ENCODE data around the gene ADGRV1.

Gene ADGRV1

DNA sequence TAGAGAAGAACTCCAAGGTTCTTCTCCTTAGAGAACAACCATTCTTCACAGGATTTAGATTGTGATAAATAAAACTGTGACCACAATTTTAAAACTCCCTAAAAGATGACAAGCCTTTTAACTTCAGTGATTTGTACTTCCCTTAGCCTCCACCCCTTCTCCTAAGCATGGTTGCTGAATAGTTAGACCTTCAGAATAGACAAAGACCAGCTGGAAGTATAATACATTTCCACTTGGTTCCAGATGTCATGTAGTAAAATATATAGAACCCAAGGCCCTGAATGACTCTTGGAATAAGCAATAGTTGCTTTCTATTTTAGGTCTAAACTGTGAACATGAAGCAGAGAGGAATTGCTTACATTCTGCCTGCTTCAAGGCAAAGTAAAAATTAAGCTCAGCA lies 615.8 kb downstream of the ADGRV1 start:
- H3K27ac ChIP-seq (ENCODE audit: low read depth, low read length): no peak overlapping the region
- H3K4me3 ChIP-seq (ENCODE audit: low read depth in 1 of 5, low read length in 5 of 5): no peak overlapping the region

GRCh38 chr5:91175708-91176107 lies 617.1 kb downstream of the ADGRV1 start:
- Histone ChIP-seq H3K4me3 (ENCODE audit: low read depth in 1 of 5, low read length in 5 of 5) (no peak overlapping the region), H3K9me3 (ENCODE audit: control insufficient read depth in 5 of 5, low read length in 5 of 5) (no peaks in the 10 kb centered on the region), H3K27ac (ENCODE audit: low read depth, low read length) (no peak overlapping the region), H3K27me3 (ENCODE audit: control insufficient read depth in 5 of 5, insufficient read depth in 4 of 5, low read length in 5 of 5) (no peaks in the 10 kb centered on the region), H3K9ac (ENCODE audit: low read length in 5 of 5) (no peak overlapping the region), H3K36me3 (ENCODE audit: control insufficient read depth in 5 of 5, insufficient read depth in 5 of 5, low read length in 5 of 5) (no peaks in the 10 kb centered on the region), H3K4me1 (ENCODE audit: control insufficient read depth in 5 of 5, insufficient read depth in 5 of 5, low read length in 5 of 5) (peaks cover 0 to 9% (median 0%) of the 10 kb centered on the region in 5 donors)

More for the DNA sequence above, 615.8 kb downstream of the ADGRV1 start:
- no peaks in the 10 kb centered on the region for H3K27me3 ChIP-seq (ENCODE audit: control insufficient read depth in 5 of 5, insufficient read depth in 4 of 5, low read length in 5 of 5)
- H3K36me3 ChIP-seq (ENCODE audit: control insufficient read depth in 5 of 5, insufficient read depth in 5 of 5, low read length in 5 of 5): no peaks in the 10 kb centered on the region
- H3K4me1 ChIP-seq (ENCODE audit: control insufficient read depth in 5 of 5, insufficient read depth in 5 of 5, low read length in 5 of 5): peaks cover 0 to 9% (median 0%) of the 10 kb centered on the region in 5 donors
- H3K9me3 ChIP-seq (ENCODE audit: control insufficient read depth in 5 of 5, low read length in 5 of 5): no peaks in the 10 kb centered on the region
- H3K9ac ChIP-seq (ENCODE audit: low read length in 5 of 5): no peak overlapping the region

DNA sequence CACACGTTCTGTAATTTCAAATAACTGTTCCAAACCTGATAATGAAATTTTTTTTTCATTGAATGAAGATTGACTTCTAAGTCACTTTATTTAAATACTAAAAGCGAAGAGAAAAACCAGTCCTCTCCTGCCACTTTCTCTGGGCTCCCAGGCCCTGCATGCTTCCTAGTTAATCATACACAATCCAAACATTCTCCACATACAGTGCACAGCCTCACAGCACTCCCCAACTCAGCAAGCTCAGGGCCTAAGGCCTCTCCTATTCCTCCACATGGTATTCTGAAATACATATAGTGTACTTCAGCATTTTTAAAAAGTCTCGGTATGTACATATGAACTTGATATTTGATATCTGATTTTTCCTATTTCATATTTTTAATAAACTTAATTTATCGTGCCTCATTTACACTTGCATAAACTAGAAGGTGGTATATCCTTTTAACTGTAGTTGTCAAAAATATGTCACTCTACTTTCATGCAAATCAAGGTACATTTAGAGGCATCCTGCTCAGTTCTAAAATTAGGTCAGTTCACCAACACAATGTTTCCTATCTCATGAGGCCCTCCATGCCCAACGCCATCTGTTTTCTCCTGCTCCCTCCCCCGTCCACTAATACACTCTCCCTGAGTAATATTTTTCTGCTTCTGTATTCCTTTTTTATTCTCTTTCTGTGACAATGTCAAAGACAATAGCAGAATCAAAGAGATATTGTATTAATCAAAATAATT lies 617.9 kb downstream of the ADGRV1 start:
- H3K4me1 ChIP-seq (ENCODE audit: control insufficient read depth in 5 of 5, insufficient read depth in 5 of 5, low read length in 5 of 5): peaks cover 0 to 9% (median 0%) of the 10 kb centered on the region in 5 donors
- no peak overlapping the region for H3K4me3 ChIP-seq (ENCODE audit: low read depth in 1 of 5, low read length in 5 of 5)
- H3K36me3 ChIP-seq (ENCODE audit: control insufficient read depth in 5 of 5, insufficient read depth in 5 of 5, low read length in 5 of 5): no peaks in the 10 kb centered on the region
- no peaks in the 10 kb centered on the region for H3K27me3 ChIP-seq (ENCODE audit: control insufficient read depth in 5 of 5, insufficient read depth in 4 of 5, low read length in 5 of 5)
- H3K9me3 ChIP-seq (ENCODE audit: control insufficient read depth in 5 of 5, low read length in 5 of 5): no peaks in the 10 kb centered on the region
- H3K9ac ChIP-seq (ENCODE audit: low read length in 5 of 5): no peak overlapping the region
- no peak overlapping the region for H3K27ac ChIP-seq (ENCODE audit: low read depth, low read length)

DNA sequence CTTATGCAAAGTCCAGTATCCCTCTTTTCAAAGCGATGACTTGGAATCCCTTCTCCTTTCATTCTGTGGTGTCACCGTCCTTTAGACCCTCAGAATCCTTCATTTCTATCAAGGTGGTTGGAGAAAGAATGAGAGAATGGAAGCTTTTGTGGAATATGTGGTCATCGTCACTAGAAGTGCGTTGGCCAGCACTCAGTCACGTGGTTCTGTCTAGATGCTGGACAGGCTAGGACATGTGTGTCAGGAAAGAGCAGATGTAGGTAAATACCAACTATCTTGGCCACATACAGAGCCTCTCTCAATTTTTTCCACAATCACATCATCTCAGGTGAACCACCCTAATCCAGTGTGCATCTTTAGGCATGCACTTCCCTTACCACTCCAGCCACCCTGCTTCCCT lies 618.5 kb downstream of the ADGRV1 start:
- no peaks in the 10 kb centered on the region for H3K36me3 ChIP-seq (ENCODE audit: control insufficient read depth in 5 of 5, insufficient read depth in 5 of 5, low read length in 5 of 5)
- H3K4me1 ChIP-seq (ENCODE audit: control insufficient read depth in 5 of 5, insufficient read depth in 5 of 5, low read length in 5 of 5): peaks cover 0 to 9% (median 0%) of the 10 kb centered on the region in 5 donors
- H3K4me3 ChIP-seq (ENCODE audit: low read depth in 1 of 5, low read length in 5 of 5): no peak overlapping the region
- H3K27me3 ChIP-seq (ENCODE audit: control insufficient read depth in 5 of 5, insufficient read depth in 4 of 5, low read length in 5 of 5): no peaks in the 10 kb centered on the region
- H3K9ac ChIP-seq (ENCODE audit: low read length in 5 of 5): no peak overlapping the region
- H3K9me3 ChIP-seq (ENCODE audit: control insufficient read depth in 5 of 5, low read length in 5 of 5): no peaks in the 10 kb centered on the region
- no peak overlapping the region for H3K27ac ChIP-seq (ENCODE audit: low read depth, low read length)

DNA sequence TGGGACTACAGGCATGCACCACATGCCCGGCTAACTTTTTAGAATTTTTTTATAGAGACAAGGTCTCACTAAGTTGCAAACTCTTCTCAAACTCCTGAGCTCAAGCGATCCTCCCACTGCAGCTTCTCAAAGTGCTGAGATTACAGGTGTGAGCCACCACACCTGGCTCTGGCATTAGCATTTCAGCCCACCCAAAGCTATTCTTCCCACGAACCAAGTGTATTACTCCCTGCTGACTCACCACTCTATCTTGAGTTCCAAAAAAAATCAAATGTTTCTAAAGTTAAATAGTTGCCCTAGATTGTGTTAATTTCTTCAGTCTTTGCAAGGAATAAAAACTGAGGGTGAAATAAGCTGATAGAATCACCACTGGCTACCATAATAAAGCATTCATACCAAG lies 619.0 kb downstream of the ADGRV1 start:
- no peak overlapping the region for H3K27ac ChIP-seq (ENCODE audit: low read depth, low read length)

DNA sequence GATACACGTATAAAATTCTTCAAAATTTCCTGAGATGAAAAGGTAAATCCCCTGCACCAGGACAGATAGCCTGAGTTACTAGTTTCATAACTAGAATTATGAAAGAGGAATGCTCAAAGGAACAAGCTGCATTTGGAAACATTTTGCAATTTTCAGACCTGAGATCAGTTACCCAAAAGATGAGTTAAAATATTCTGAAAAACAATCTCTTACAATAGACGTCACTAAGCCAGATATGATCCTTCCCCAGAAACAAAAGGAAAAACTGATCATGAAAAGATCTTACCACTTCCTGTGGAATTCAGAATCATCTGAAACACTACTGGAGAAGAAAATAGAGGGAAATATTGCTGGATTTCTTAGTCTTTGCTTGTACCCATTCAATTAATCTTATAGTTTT lies 619.9 kb downstream of the ADGRV1 start:
- Histone ChIP-seq H3K9me3 (ENCODE audit: control insufficient read depth in 5 of 5, low read length in 5 of 5) (no peaks in the 10 kb centered on the region), H3K27ac (ENCODE audit: low read depth, low read length) (no peak overlapping the region), H3K4me3 (ENCODE audit: low read depth in 1 of 5, low read length in 5 of 5) (no peak overlapping the region), H3K36me3 (ENCODE audit: control insufficient read depth in 5 of 5, insufficient read depth in 5 of 5, low read length in 5 of 5) (no peaks in the 10 kb centered on the region), H3K4me1 (ENCODE audit: control insufficient read depth in 5 of 5, insufficient read depth in 5 of 5, low read length in 5 of 5) (peaks cover 0 to 16% (median 7%) of the 10 kb centered on the region in 5 donors), H3K27me3 (ENCODE audit: control insufficient read depth in 5 of 5, insufficient read depth in 4 of 5, low read length in 5 of 5) (no peaks in the 10 kb centered on the region), H3K9ac (ENCODE audit: low read length in 5 of 5) (no peak overlapping the region)

More for the DNA sequence above, 619.0 kb downstream of the ADGRV1 start:
- Histone ChIP-seq H3K27me3 (ENCODE audit: control insufficient read depth in 5 of 5, insufficient read depth in 4 of 5, low read length in 5 of 5) (no peaks in the 10 kb centered on the region), H3K4me1 (ENCODE audit: control insufficient read depth in 5 of 5, insufficient read depth in 5 of 5, low read length in 5 of 5) (peaks cover 0 to 12% (median 5%) of the 10 kb centered on the region in 5 donors), H3K4me3 (ENCODE audit: low read depth in 1 of 5, low read length in 5 of 5) (no peak overlapping the region), H3K36me3 (ENCODE audit: control insufficient read depth in 5 of 5, insufficient read depth in 5 of 5, low read length in 5 of 5) (no peaks in the 10 kb centered on the region), H3K9ac (ENCODE audit: low read length in 5 of 5) (no peak overlapping the region), H3K9me3 (ENCODE audit: control insufficient read depth in 5 of 5, low read length in 5 of 5) (no peaks in the 10 kb centered on the region)

- H3K4me3 ChIP-seq (ENCODE audit: low read depth in 1 of 5, low read length in 5 of 5): no peak overlapping the region
- no peak overlapping the region for H3K27ac ChIP-seq (ENCODE audit: low read depth, low read length)
- H3K36me3 ChIP-seq (ENCODE audit: control insufficient read depth in 5 of 5, insufficient read depth in 5 of 5, low read length in 5 of 5): no peaks in the 10 kb centered on the region
- no peak overlapping the region for H3K9ac ChIP-seq (ENCODE audit: low read length in 5 of 5)
- peaks cover 0 to 21% (median 10%) of the 10 kb centered on the region in 5 donors for H3K4me1 ChIP-seq (ENCODE audit: control insufficient read depth in 5 of 5, insufficient read depth in 5 of 5, low read length in 5 of 5)
- H3K9me3 ChIP-seq (ENCODE audit: control insufficient read depth in 5 of 5, low read length in 5 of 5): no peaks in the 10 kb centered on the region
- H3K27me3 ChIP-seq (ENCODE audit: control insufficient read depth in 5 of 5, insufficient read depth in 4 of 5, low read length in 5 of 5): no peaks in the 10 kb centered on the region
Observed at GRCh38 chr5:91179018-91179417, 620.4 kb downstream of the ADGRV1 start.

- Histone ChIP-seq H3K27me3 (ENCODE audit: control insufficient read depth in 5 of 5, insufficient read depth in 4 of 5, low read length in 5 of 5) (no peaks in the 10 kb centered on the region), H3K36me3 (ENCODE audit: control insufficient read depth in 5 of 5, insufficient read depth in 5 of 5, low read length in 5 of 5) (no peaks in the 10 kb centered on the region), H3K9me3 (ENCODE audit: control insufficient read depth in 5 of 5, low read length in 5 of 5) (no peaks in the 10 kb centered on the region), H3K27ac (ENCODE audit: low read depth, low read length) (no peak overlapping the region), H3K4me1 (ENCODE audit: control insufficient read depth in 5 of 5, insufficient read depth in 5 of 5, low read length in 5 of 5) (peaks cover 0 to 21% (median 10%) of the 10 kb centered on the region in 5 donors), H3K9ac (ENCODE audit: low read length in 5 of 5) (no peak overlapping the region), H3K4me3 (ENCODE audit: low read depth in 1 of 5, low read length in 5 of 5) (no peak overlapping the region)
Observed at GRCh38 chr5:91180506-91180905, 621.9 kb downstream of the ADGRV1 start.

GRCh38 chr5:91182763-91183162 lies 624.2 kb downstream of the ADGRV1 start:
- no peak overlapping the region for H3K4me3 ChIP-seq (ENCODE audit: low read depth in 1 of 5, low read length in 5 of 5)
- peaks cover 0 to 25% (median 10%) of the 10 kb centered on the region in 5 donors for H3K4me1 ChIP-seq (ENCODE audit: control insufficient read depth in 5 of 5, insufficient read depth in 5 of 5, low read length in 5 of 5)
- H3K27ac ChIP-seq (ENCODE audit: low read depth, low read length): peak overlapping the region; percentile 52
- no peaks in the 10 kb centered on the region for H3K9me3 ChIP-seq (ENCODE audit: control insufficient read depth in 5 of 5, low read length in 5 of 5)
- no peaks in the 10 kb centered on the region for H3K27me3 ChIP-seq (ENCODE audit: control insufficient read depth in 5 of 5, insufficient read depth in 4 of 5, low read length in 5 of 5)
- H3K36me3 ChIP-seq (ENCODE audit: control insufficient read depth in 5 of 5, insufficient read depth in 5 of 5, low read length in 5 of 5): no peaks in the 10 kb centered on the region
- H3K9ac ChIP-seq (ENCODE audit: low read length in 5 of 5): no peak overlapping the region

- peaks cover 0 to 19% (median 10%) of the 10 kb centered on the region in 5 donors for H3K4me1 ChIP-seq (ENCODE audit: control insufficient read depth in 5 of 5, insufficient read depth in 5 of 5, low read length in 5 of 5)
- H3K9ac ChIP-seq (ENCODE audit: low read length in 5 of 5): no peak overlapping the region
- H3K27me3 ChIP-seq (ENCODE audit: control insufficient read depth in 5 of 5, insufficient read depth in 4 of 5, low read length in 5 of 5): no peaks in the 10 kb centered on the region
- no peak overlapping the region for H3K4me3 ChIP-seq (ENCODE audit: low read depth in 1 of 5, low read length in 5 of 5)
- H3K9me3 ChIP-seq (ENCODE audit: control insufficient read depth in 5 of 5, low read length in 5 of 5): no peaks in the 10 kb centered on the region
- no peaks in the 10 kb centered on the region for H3K36me3 ChIP-seq (ENCODE audit: control insufficient read depth in 5 of 5, insufficient read depth in 5 of 5, low read length in 5 of 5)
- peak overlapping the region; percentile 48 for H3K27ac ChIP-seq (ENCODE audit: low read depth, low read length)
Observed at GRCh38 chr5:91183743-91184142, 625.1 kb downstream of the ADGRV1 start.
